Heart right ventricle (tissue), 16 donors: ENCODE data around the gene PBRM1. TPM values are rescaled to one million over a fixed set of nuclear protein-coding genes. Genes with fewer than 3 reads are reported as not detected.

Experiments used
- ATAC-seq, 8 donors: fragments of 200-7000 bp; cut with Tn5 transposase; one replicate each; pipeline ENCODE4 v1.9.1; 2020; ENCODE audit warnings: mild to moderate bottlenecking in 8 of 8, moderate library complexity in 8 of 8, moderate number of reproducible peaks in 1 of 8
- DNase-seq, 2 donors: peaks; one replicate each; pipeline ENCODE4 v3.0.0-alpha.2; 2020
- H3K27ac ChIP-seq, 10 donors: fragments of 200-600 bp; sonication (generic) in 2 of 10; one replicate each; pipeline versions ENCODE4 v1.5.0 to v1.8.0; 2020 to 2022; ENCODE audit warnings: mild to moderate bottlenecking in 3 of 10
- H3K27me3 ChIP-seq, 7 donors: fragments of 200-600 bp; one replicate each; pipeline ENCODE4 v1.8.0; 2021 to 2022; ENCODE audit warnings: mild to moderate bottlenecking in 2 of 7
- H3K36me3 ChIP-seq, 9 donors: fragments of 200-600 bp; sonication (generic) in 1 of 9; one replicate each; pipeline versions ENCODE4 v1.5.0 to v1.8.0; 2020 to 2022; ENCODE audit warnings: mild to moderate bottlenecking in 2 of 9
- H3K4me1 ChIP-seq, 9 donors: fragments of 200-600 bp; sonication (generic) in 1 of 9; one replicate each; pipeline versions ENCODE4 v1.5.0 to v1.8.0; 2020 to 2022; ENCODE audit warnings: mild to moderate bottlenecking in 4 of 9
- H3K4me3 ChIP-seq, 10 donors: fragments of 200-600 bp; sonication (generic) in 2 of 10; one replicate each; pipeline versions ENCODE4 v1.5.0 to v1.8.0; 2020 to 2022; ENCODE audit warnings: mild to moderate bottlenecking in 7 of 10, moderate library complexity in 2 of 10
- H3K9me3 ChIP-seq, 11 donors: fragments of 200-600 bp in 10 of 11; sonication (generic) in 2 of 11; one replicate each; pipeline versions ENCODE4 v1.5.0 to v1.8.0; 2013 to 2022; ENCODE audit warnings: mild to moderate bottlenecking in 2 of 11, control low read depth in 1 of 11, moderate library complexity in 1 of 11
- CTCF ChIP-seq, 9 donors: fragments of 200-600 bp; sonication (generic) in 2 of 9; IDR thresholded peaks; one replicate each; pipeline versions ENCODE4 v1.5.0 to v1.8.0; 2021 to 2022; ENCODE audit warnings: antibody characterized with exemption in 9 of 9, mild to moderate bottlenecking in 5 of 9, moderate library complexity in 1 of 9
- WGBS, 2 donors: extraction: QIAGEN DNeasy Blood & Tissue Kit; methylation state at CpG; one replicate each; pipeline ENCODE4 v1.1.7; 2013; ENCODE audit warnings: inconsistent platforms in 1 of 2; 5-methylcytosine and 5-hydroxymethylcytosine counted together
- intact Hi-C, 10 donors: fragments of 100-400 bp; cut with DNase I; formaldehyde crosslinking; loops; one replicate each; pipeline versions ENCODE4 v1.11.1 to v1.14.2; 2022
- polyA plus RNA-seq, 2 donors: library from polyadenylated mRNA; stranded (reverse); fragments of 200-250 nt; gene quantifications; one replicate each; pipeline ENCODE4 v1.2.3, GENCODE V29; 2013
- total RNA-seq, 10 donors: library from RNA; stranded (reverse); fragmentation: NEBNext Ultra II Directional in 3 of 10; extraction: Animal tissue kit (Norgen Biotek cat#: 25700) in 3 of 10; gene quantifications; one replicate each; pipeline versions ENCODE4 v1.2.1 to v1.2.4, GENCODE V29; 2021 to 2023
- donor health status: Arrhythmogenic right ventricular cardiomyopathy.
- donor health status: ischemic (EF 13 %, LVEDD 7.1; RV severe dilation, severe dysfunction).
- donor health status: healthy with polysubstance abuse.
- donor health status: DM: no; HTN: yes; CAD: no.
- donor health status: DM: no; HTN: no; CAD: no.
- donor health status: ischemic (EF 25% LVEDD 6.9; RV normal size, moderate dysfunction).
- donor health status: ischemic (EF 25% LVEDD 5.7; RV mildly dilated, moderate dysfunction).
- donor health status: healthy.
- donor health status: DM: yes; HTN: yes; CAD: no.
- donor health status: Ischemic cardiomyopathy.
- donor health status: ischemic (EF 35%, LVEDD 5.7; RV mildly dilated, moderate dysfunction).
- donor health status: nonischemic (EF 11% LVEDD 7.7; RV severe dilation, severe dysfunction).
- donor health status: DM: yes; HTN: yes; CAD: no.
- donor health status: PGD.
- donor health status: ischemic (EF 29% LVEDD 5.4; RV normal size, mild dysfunction).
- donor health status: nonischemic (EF 23%, LVEDD 6.1; RV moderate dilation, normal function).

Gene PBRM1
- total and polyA plus RNA-seq, 12 donors: 6.0 to 63.9 (median 50.8) TPM

GRCh38 chr3:52655895-52656294 is 29.8 kb downstream of the PBRM1 start:
- Histone ChIP-seq H3K4me1 (no peaks in the 10 kb centered on the region), H3K9me3 (no peaks in the 10 kb centered on the region), H3K4me3 (no peak overlapping the region), H3K27ac (no peak overlapping the region), H3K27me3 (no peaks in the 10 kb centered on the region), H3K36me3 (peaks cover 0 to 100% (median 89%) of the 10 kb centered on the region in 9 donors)
- ATAC-seq (no peak), DNase-seq (no peak)
- 90 to 91% methylated on average over 3 of the region's 3 CpGs for WGBS, 2 donors
- intact Hi-C loops: no loop called here
- TF ChIP-seq CTCF (IDR thresholded peaks at IDR 0.05): no peak

- H3K27ac ChIP-seq: no peak overlapping the region
- intact Hi-C loops: no loop called here
- H3K9me3 ChIP-seq: no peaks in the 10 kb centered on the region
- H3K27me3 ChIP-seq: no peaks in the 10 kb centered on the region
- H3K4me3 ChIP-seq: no peak overlapping the region
- ATAC-seq: no peak
- no peak for TF ChIP-seq CTCF (IDR thresholded peaks at IDR 0.05)
- H3K36me3 ChIP-seq: peaks cover 0 to 100% (median 68%) of the 10 kb centered on the region in 9 donors
- no peaks in the 10 kb centered on the region for H3K4me1 ChIP-seq
- DNase-seq: no peak
Observed at GRCh38 chr3:52651592-52651991, 34.1 kb downstream of the PBRM1 start.

- WGBS, 2 donors: 93 to 95% methylated on average over 1 of the region's 1 CpG
- Histone ChIP-seq H3K36me3 (peaks cover 0 to 100% (median 57%) of the 10 kb centered on the region in 9 donors), H3K9me3 (no peaks in the 10 kb centered on the region), H3K27ac (no peak overlapping the region), H3K4me3 (no peak overlapping the region), H3K27me3 (no peaks in the 10 kb centered on the region), H3K4me1 (no peaks in the 10 kb centered on the region)
- TF ChIP-seq CTCF (IDR thresholded peaks at IDR 0.05): no peak
- no peak for ATAC-seq
- intact Hi-C loops: no loop called here
- no peak for DNase-seq
Observed at GRCh38 chr3:52650439-52650838, 35.3 kb downstream of the PBRM1 start.

GRCh38 chr3:52649461-52650210 is 36.1 kb downstream of the PBRM1 start:
- H3K4me3 ChIP-seq: no peak overlapping the region
- WGBS, 2 donors: 74 to 97% methylated on average over 5 of the region's 5 CpGs
- intact Hi-C loops: no loop called here
- TF ChIP-seq CTCF (IDR thresholded peaks at IDR 0.05): no peak
- no peak overlapping the region for H3K27ac ChIP-seq
- no peak for ATAC-seq
- no peaks in the 10 kb centered on the region for H3K4me1 ChIP-seq
- H3K27me3 ChIP-seq: no peaks in the 10 kb centered on the region
- no peaks in the 10 kb centered on the region for H3K9me3 ChIP-seq
- H3K36me3 ChIP-seq: peaks cover 0 to 100% (median 55%) of the 10 kb centered on the region in 9 donors
- no peak for DNase-seq
